A673 (cell line): ENCODE data around the gene TSPAN14.

Experiments used
- CTCF ChIP-seq: fragments of 300-800, 200-600 bp; sonication (generic); conservative IDR thresholded peaks from 2 replicates; pipeline ENCODE4 v1.5.1; 2017; ENCODE audit warnings: low read depth, mild to moderate bottlenecking, antibody characterized with exemption, low read length, moderate library complexity, mixed read lengths
- EZH2 ChIP-seq: fragments of 200-600 bp; sonication (generic); IDR thresholded peaks from 2 replicates; pipeline ENCODE4 v1.6.1; 2017; ENCODE audit warnings: borderline replicate concordance, low read depth, mild to moderate bottlenecking, mixed read lengths, antibody characterized with exemption, low read length; ENCODE audit not compliant: poor library complexity, severe bottlenecking

DNA sequence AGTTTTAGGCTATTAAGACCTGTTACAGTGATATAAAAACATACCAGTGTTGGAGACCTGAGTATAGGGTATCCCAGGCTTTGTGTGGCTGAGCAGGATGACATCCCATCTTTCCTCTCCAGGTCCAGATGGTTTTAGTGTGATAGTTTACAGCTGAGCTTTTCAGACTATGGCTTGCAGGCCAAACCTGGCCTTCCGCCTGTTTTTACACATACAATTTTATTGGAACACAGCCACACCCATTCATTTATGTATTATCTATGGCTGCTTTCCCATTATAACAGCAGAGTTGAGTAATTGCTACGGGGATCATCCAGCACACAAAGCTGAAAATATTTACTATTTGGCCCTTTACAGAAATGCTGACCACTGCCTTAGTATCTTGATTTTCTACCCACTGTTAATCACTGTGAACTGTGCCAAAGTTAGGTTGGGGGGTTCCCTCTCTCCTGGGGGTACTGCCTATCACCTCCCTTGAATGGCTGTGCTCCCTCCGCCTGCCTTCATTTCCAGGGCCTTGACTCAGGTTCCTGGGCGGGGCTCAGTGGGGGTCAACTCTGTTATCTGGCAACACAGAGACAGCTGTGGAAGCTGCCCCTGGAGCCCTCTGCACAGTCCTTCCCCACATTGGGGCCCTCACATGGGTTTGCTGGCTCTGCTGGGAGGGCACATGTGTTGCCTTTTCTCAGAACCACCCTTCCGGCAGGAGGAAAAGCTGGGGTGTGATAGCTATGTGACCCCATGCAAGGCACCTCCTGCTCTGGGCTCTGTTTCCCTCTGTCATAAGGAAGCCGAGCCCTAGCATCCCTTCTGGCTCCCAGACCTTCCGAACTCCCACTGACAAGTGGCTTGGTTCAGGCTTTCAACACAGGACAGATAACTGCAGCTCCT, 43.3 kb downstream of the TSPAN14 start:
- TF ChIP-seq CTCF = no peak
- TF ChIP-seq EZH2 = no peak
